Common myeloid progenitor, CD34-positive (primary cell): ENCODE results near the gene PKD2.

Experiments used
- CTCF ChIA-PET: fragments of 350-600 bp; sonication (Branson Sonifier 250); formaldehyde crosslinking; loops from one replicate; lab custom pipeline; 2021; ENCODE audit warnings: antibody characterized with exemption; lab: Charles Lee
- POLR2A ChIA-PET: fragments of 350-600 bp; sonication (Branson Sonifier 250); formaldehyde crosslinking; loops from one replicate; lab custom pipeline; 2021; ENCODE audit warnings: antibody characterized with exemption; lab: Charles Lee
- DNase-seq, 3 donors: peaks; one replicate each; pipeline versions ENCODE4 v3.0.0 to v3.0.0-alpha.2; 2013
- H3K27ac ChIP-seq, 2 experiments: 1 replicate in 1 of 2; 2 replicates in 1 of 2; pipeline ENCODE4 v1.7.0; 2013; ENCODE audit warnings: inconsistent platforms in 2 of 2, low read length in 2 of 2, mild to moderate bottlenecking in 2 of 2, low read depth in 1 of 2, moderate library complexity in 1 of 2; ENCODE audit not compliant: severe bottlenecking in 2 of 2, insufficient read depth in 1 of 2, poor library complexity in 1 of 2
- H3K27me3 ChIP-seq, 5 experiments: replicated peaks in 2 of 5; 1 replicate in 3 of 5; 2 replicates in 2 of 5; pipeline versions ENCODE4 v1.6.1 to v1.7.0; 2013; ENCODE audit warnings: low read length in 4 of 5, mild to moderate bottlenecking in 2 of 5, moderate library complexity in 2 of 5, inconsistent platforms in 1 of 5; ENCODE audit not compliant: insufficient read depth in 5 of 5, control insufficient read depth in 4 of 5
- H3K36me3 ChIP-seq, 4 experiments: 1 replicate in 2 of 4; 2 replicates in 2 of 4; pipeline versions ENCODE4 v1.6.1 to v1.7.0; 2013; ENCODE audit warnings: low read length in 3 of 4, control low read depth in 1 of 4, mild to moderate bottlenecking in 1 of 4; ENCODE audit not compliant: control insufficient read depth in 4 of 4, insufficient read depth in 4 of 4
- H3K4me1 ChIP-seq, 4 experiments: 1 replicate in 3 of 4; 2 replicates in 1 of 4; pipeline versions ENCODE4 v1.6.1 to v1.7.1; 2013; ENCODE audit warnings: low read length in 3 of 4, mild to moderate bottlenecking in 3 of 4, control low read depth in 1 of 4, inconsistent platforms in 1 of 4, moderate library complexity in 1 of 4; ENCODE audit not compliant: control insufficient read depth in 4 of 4, insufficient read depth in 4 of 4; ENCODE audit errors: control extremely low read depth in 1 of 4
- H3K4me3 ChIP-seq, 7 experiments: 1 replicate in 4 of 7; 2 replicates in 3 of 7; pipeline versions ENCODE4 v1.5.1 to v1.7.0; 2013; ENCODE audit warnings: mild to moderate bottlenecking in 7 of 7, low read length in 6 of 7, moderate library complexity in 6 of 7, inconsistent platforms in 2 of 7, low read depth in 2 of 7, control low read depth in 1 of 7; ENCODE audit not compliant: insufficient read depth in 4 of 7, control insufficient read depth in 1 of 7; ENCODE audit errors: extremely low read depth in 1 of 7
- H3K9me3 ChIP-seq, 5 experiments: 1 replicate in 4 of 5; 2 replicates in 1 of 5; pipeline versions ENCODE4 v1.6.1 to v1.7.1; 2013; ENCODE audit warnings: low read length in 4 of 5, mild to moderate bottlenecking in 2 of 5, inconsistent platforms in 1 of 5, low read depth in 1 of 5, moderate library complexity in 1 of 5; ENCODE audit not compliant: control insufficient read depth in 4 of 5, insufficient read depth in 2 of 5; ENCODE audit errors: control extremely low read depth in 1 of 5
- WGBS: methylation state at CpG from one replicate; pipeline ENCODE4 v1.1.5; 2013; ENCODE audit not compliant: insufficient coverage; 5-methylcytosine and 5-hydroxymethylcytosine counted together

Gene PKD2

GRCh38 chr4:88063634-88064296, 56.3 kb downstream of the PKD2 start:
- Histone ChIP-seq H3K4me1 (peaks cover 0 to 3% (median 0%) of the 10 kb centered on the region in 4 experiments), H3K27me3 (no peaks in the 10 kb centered on the region), H3K36me3 (peaks cover 36 to 84% (median 52%) of the 10 kb centered on the region in 4 experiments), H3K9me3 (peaks cover 4 to 15% (median 10%) of the 10 kb centered on the region in 5 experiments), H3K4me3 (no peak overlapping the region), H3K27ac (no peak overlapping the region)
- no peak for DNase-seq
- ChIA-PET CTCF (interaction anchor here (1.3 to 2.2 kb wide), 3 partner anchors 9 to 148 kb away, joined by 3 to 8 read pairs (median 7); no protein-coding TSS in a partner anchor), POLR2A (interaction anchor here (0.7 kb wide), 1 partner anchor 399 kb away, joined by 3 read pairs; no protein-coding TSS in a partner anchor)
- WGBS, result 98% methylated on average over 5 of the region's 5 CpGs

- 96% methylated on average over 6 of the region's 6 CpGs for WGBS
- H3K36me3 ChIP-seq, result peaks cover 39 to 84% (median 52%) of the 10 kb centered on the region in 4 experiments
- ChIA-PET CTCF (interaction anchor here (1.2 to 2.2 kb wide), 4 partner anchors 10 to 147 kb away, joined by 3 to 8 read pairs (median 5); no protein-coding TSS in a partner anchor), POLR2A (interaction anchor here (0.7 kb wide), 1 partner anchor 399 kb away, joined by 3 read pairs; no protein-coding TSS in a partner anchor)
- H3K27ac ChIP-seq, result no peak overlapping the region
- peaks cover 0 to 3% (median 0%) of the 10 kb centered on the region in 4 experiments for H3K4me1 ChIP-seq
- DNase-seq, result no peak
- H3K27me3 ChIP-seq, result no peaks in the 10 kb centered on the region
- H3K9me3 ChIP-seq, result peaks cover 6 to 21% (median 10%) of the 10 kb centered on the region in 5 experiments
- H3K4me3 ChIP-seq, result no peak overlapping the region
These were observed 57.0 kb downstream of the PKD2 start for GRCh38 chr4:88064410-88064809.

GRCh38 chr4:88070031-88070430, 62.6 kb downstream of the PKD2 start:
- Histone ChIP-seq H3K27ac (no peak overlapping the region), H3K9me3 (peaks cover 7 to 37% (median 22%) of the 10 kb centered on the region in 5 experiments), H3K36me3 (peaks cover 57 to 94% (median 75%) of the 10 kb centered on the region in 4 experiments), H3K4me1 (no peaks in the 10 kb centered on the region), H3K4me3 (no peak overlapping the region), H3K27me3 (no peaks in the 10 kb centered on the region)
- no peak for DNase-seq
- POLR2A ChIA-PET, result no interaction called here
- WGBS, result 100% methylated on average over 1 of the region's 1 CpG
- CTCF ChIA-PET, result interaction anchor here (1.3 kb wide), 1 partner anchor 36 kb away, joined by 3 read pairs; no protein-coding TSS in a partner anchor

GRCh38 chr4:88075336-88075735, 67.9 kb downstream of the PKD2 start:
- 92% methylated on average over 6 of the region's 9 CpGs for WGBS
- H3K27ac ChIP-seq, result no peak overlapping the region
- H3K27me3 ChIP-seq, result no peaks in the 10 kb centered on the region
- peaks cover 30 to 74% (median 47%) of the 10 kb centered on the region in 4 experiments for H3K36me3 ChIP-seq
- POLR2A ChIA-PET, result no interaction called here
- H3K4me3 ChIP-seq, result no peak overlapping the region
- no peak for DNase-seq
- CTCF ChIA-PET, result interaction anchor here (1.5 kb wide), 1 partner anchor 10 kb away, joined by 5 read pairs; no protein-coding TSS in a partner anchor
- peaks cover 0 to 14% (median 10%) of the 10 kb centered on the region in 5 experiments for H3K9me3 ChIP-seq
- H3K4me1 ChIP-seq, result no peaks in the 10 kb centered on the region

- ChIA-PET CTCF (interaction anchor here (1.5 kb wide), 1 partner anchor 21 kb away, joined by 3 read pairs; no protein-coding TSS in a partner anchor), POLR2A (no interaction called here)
- Histone ChIP-seq H3K27ac (no peak overlapping the region), H3K4me3 (no peak overlapping the region), H3K36me3 (peaks cover 7 to 48% (median 24%) of the 10 kb centered on the region in 4 experiments), H3K9me3 (no peaks in the 10 kb centered on the region), H3K27me3 (no peaks in the 10 kb centered on the region), H3K4me1 (no peaks in the 10 kb centered on the region)
- no peak for DNase-seq
- 97% methylated on average over 7 of the region's 7 CpGs for WGBS
These were observed 70.6 kb downstream of the PKD2 start for GRCh38 chr4:88077911-88078524.

- no peak overlapping the region for H3K27ac ChIP-seq
- H3K4me1 ChIP-seq, result no peaks in the 10 kb centered on the region
- CTCF ChIA-PET, result interaction anchor here (1.5 kb wide), 1 partner anchor 21 kb away, joined by 3 read pairs; no protein-coding TSS in a partner anchor
- no peak overlapping the region for H3K4me3 ChIP-seq
- POLR2A ChIA-PET, result no interaction called here
- H3K9me3 ChIP-seq, result no peaks in the 10 kb centered on the region
- DNase-seq, result no peak
- H3K36me3 ChIP-seq, result peaks cover 7 to 46% (median 23%) of the 10 kb centered on the region in 4 experiments
- H3K27me3 ChIP-seq, result no peaks in the 10 kb centered on the region
- no CpG with 5 or more reads among the region's 2 CpGs for WGBS
These were observed 71.1 kb downstream of the PKD2 start for GRCh38 chr4:88078579-88078978.
